ENCODE results near the gene NPLOC4.

The NPLOC4 gene

DNA sequence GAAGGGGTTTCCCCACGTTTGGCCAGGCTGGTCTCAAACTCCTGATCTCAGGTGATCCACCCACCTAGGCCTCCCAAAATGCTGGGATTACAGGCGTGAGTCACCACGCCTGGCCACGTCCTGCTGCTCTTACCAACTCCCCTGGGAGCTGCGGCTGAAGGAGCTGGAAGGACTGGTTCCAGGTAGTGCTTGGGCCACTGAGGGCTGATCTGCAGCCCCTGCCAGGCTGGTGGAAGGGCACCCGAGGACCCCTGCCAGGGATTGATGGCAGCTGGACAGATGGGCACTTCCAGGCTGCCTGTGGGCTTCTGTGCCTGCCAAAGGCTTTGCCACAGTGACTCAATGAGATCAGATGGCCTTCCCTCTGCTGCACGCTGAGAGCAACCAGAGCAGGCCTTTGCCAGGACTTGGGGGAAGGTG lies 27.1 kb upstream of the NPLOC4 start:
- no peak for DNase-seq (ENCODE audit: low read depth in 4 of 4, low spot score in 1 of 4)

DNA sequence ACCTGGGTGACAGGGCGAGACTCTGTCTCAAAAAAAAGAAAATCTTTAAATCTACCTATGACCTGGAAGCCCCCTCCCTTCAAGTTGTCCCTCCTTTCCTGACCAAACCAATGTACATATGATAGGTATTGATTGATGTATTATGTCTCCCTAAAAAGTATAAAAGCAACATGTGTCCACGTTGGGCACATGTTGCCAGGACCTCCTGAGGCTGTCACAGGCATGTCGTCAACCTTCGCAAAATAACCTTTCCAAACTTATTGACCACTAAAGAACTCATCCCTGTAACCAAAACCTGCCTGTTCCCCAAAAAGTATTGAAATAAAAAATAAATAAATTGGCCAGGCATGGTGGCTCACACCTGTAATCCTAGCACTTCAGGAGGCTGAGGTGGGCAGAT lies 25.1 kb upstream of the NPLOC4 start:
- DNase-seq (ENCODE audit: low read depth in 4 of 4, low spot score in 1 of 4), result no peak

DNA sequence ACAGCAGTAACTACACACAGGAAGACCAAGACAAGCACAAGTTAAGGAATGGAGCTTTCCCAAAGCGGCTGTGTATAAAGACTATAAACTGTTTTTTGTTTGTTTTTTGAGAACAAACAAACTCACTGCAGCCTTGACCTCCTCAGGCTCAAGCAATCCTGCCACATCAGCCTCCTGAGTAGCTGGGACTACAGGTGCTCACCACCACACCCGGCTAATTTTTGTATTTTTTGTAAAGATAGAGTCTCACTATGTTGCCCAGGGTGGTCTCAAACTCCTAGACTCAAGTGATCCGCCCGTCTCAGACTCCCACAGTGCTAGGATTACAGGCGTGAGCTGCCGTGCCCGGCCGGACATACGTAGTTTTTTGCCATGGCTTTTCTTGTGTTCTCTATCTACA lies 23.5 kb upstream of the NPLOC4 start:
- no peak for DNase-seq (ENCODE audit: low read depth in 4 of 4, low spot score in 1 of 4)

DNA sequence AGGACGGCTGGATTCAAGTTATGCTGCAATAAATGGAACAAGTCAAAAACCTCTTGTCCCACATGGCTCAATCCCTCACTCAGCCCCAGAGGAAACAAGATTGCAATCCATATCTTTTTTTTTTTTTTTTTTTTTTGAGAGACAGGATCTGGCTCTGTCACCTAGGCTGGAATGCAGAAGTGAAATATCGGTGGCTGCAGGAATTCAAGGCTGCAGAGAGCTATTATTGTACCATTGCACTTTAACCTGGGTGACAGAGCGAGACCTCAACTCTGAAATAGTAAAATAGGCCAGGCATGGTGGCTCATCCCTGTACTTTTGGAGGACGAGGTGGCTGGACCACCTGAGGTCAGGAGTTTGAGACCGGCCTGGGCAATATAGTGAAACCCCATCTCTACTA lies 22.1 kb upstream of the NPLOC4 start:
- DNase-seq (ENCODE audit: low read depth in 4 of 4, low spot score in 1 of 4), result no peak

DNA sequence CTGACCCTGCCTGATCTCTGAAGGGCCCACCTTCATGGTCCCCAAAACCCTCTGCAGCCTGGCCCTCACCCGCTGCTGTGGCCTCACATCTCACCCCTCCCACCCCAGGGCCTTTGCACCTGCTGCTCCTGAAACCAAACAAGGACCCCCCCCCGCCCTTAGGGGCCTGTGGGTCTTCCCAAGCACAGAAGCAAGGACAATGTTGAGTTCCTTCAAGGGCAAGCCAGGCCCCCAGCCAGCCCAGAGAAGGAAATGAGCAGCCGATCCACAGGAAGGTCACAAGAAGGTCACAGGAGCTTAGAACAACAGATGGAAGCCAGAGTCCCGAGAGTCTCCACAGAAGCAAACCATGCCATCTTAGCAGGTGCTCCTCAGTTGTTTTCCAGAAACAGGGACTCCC lies 19.9 kb upstream of the NPLOC4 start:
- DNase-seq (ENCODE audit: low read depth in 4 of 4, low spot score in 1 of 4), result no peak

DNA sequence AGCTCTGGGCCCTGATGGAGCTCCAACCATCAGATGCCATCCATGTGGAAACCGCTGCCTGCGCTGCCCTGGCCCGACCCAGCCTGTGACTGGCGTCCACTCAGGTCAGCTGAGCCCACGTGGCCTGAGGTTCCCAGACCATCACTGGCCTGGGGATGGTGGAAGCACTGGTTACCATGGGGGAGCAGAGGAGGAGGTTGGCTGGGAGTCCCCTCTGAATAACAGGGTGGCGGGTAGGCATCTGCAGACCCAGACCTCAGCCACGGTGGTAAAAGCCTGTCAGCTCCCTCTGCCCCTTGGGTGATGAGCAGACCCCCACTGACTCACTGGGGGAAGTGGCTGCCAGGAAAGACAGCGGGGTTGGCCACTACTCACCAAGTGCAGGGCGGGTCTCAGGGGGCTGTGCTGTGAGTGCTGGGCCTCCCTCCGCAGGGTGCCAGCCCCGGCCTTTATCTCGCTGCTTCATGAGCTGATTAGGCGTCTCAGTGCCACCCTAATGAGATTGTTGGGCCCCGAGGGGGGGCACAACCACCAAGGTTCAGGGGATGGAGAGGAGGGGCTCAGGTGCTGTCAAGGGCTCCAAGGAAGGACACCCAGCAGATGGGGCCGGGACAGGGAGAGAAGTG lies 19.3 kb upstream of the NPLOC4 start, which contains the start of gene PDE6G:
PDE6G (minus strand) TSS at position 425 of the 626 bp plus-strand sequence. CDS start 3,237 bp downstream, outside the sequence.
- DNase-seq (ENCODE audit: low read depth in 4 of 4, low spot score in 1 of 4), result no peak

DNA sequence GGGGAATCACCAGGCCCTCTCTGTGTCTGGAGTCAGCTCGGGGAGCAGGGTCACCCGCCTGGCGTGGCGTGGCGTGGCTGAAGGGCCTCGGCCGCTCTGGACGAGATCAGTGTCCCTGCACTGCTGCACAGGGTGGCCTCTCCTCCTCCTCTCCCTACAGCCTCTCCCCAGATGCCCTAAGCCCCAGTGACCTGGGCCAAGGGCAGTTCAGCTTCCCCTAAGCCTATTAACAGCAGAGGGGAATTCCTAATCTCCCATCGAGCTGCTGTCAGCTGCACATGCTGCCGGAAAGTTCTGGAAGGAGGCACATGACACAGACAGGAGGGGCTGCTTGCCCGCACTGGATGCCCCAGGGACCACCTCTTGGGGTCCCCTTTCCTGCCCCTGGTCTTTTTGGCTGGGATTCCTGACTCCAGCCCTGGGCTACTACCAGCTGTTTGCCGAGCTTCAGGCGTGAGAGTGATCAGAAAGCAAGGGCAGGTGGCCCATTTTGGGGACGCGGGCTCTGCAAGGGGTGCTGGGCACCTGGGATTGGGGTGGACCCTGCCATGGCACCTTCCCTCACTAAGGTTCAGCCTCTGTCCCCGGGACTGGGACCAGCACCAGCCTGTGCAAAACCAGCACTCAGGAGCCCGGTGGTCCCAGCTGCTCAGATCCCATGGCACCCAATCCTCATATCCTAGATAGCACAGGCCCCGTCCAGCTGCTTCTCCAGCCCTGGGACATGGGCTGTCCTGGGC lies 18.6 kb upstream of the NPLOC4 start:
- no peak for DNase-seq (ENCODE audit: low read depth in 4 of 4, low spot score in 1 of 4)

DNA sequence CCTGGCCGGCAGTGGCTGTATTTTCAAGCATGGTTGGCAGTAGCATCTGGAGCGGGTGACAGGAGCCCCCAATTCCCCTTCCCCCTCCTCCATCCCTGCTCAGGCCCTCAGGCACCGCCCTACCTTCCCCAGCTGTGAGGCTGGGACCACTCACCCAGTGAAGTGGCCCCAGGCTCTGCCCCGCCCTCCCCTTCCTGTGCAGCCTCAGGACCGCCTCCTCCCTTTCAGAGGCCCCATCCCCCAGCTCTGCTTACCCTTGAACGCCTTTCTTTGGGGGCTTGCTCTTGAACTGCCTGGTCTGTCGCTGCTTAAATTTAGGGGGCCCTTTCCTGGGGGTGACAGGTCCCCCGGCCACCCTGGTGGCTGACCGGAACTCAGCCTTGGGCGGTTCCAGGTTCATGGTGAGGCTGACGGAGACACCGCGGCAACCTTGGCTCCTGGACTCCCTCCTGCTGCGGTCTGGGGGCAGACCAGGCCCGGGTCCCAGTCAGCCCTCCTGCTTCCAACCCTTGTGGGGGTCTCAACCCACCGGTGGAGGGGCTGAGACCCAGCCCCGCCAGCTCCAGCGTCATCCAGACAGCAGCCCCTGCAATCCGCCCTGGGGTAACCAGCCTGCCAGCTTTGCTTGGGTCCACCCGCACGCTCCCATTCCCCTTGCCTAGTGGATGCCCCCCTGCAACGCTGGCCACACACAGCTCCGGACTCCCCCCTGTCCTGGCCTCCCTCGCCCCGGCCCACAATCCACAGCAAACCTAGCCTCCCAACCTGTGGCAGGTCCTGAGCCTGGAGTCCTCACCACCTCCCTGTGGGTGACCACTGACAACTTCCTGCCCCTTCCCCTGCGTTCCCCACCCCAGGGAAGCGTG lies 16.2 kb upstream of the NPLOC4 start:
- no peak for DNase-seq (ENCODE audit: low read depth in 4 of 4, low spot score in 1 of 4)

DNA sequence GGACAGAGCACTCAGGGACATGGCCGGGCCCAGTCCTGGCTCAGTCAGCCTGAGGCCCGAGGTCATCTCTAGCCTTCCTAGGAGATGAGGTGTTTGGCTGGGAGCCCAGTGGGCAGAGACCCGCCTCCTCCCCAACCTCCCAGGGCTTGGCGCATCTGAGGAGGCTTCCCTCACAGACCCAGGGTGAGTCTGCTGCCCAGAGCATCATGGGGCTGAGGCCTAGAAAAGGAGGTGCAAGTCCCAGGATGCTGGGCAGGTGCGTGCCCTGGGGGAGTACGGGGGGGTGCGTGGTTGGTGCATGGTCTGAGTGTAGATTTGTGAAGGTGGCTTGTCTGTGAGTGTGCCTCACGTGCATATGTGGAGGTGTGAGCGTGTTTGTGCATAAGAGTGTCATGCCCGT lies 14.8 kb upstream of the NPLOC4 start:
- no peak for DNase-seq (ENCODE audit: low read depth in 4 of 4, low spot score in 1 of 4)

DNA sequence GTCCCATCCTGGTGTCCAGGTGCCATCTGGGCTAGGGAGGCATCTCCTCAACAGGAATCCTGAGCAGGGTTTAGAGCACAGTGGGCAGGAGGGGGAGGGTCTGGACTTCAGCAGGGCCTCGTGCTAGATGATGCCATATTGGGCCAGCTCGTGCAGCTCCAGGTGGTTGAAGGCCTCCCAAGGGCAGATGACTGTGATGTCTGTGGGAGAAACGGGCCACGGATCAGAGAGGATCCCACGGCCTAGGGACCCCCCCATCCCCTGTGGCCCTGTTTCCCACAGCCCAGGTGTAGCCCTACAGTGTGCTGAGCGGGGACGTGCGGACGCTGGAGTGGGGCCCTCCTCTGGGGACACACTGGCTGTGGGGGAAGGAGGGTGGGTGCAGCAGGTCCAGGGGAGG lies 14.0 kb upstream of the NPLOC4 start:
- no peak for DNase-seq (ENCODE audit: low read depth in 4 of 4, low spot score in 1 of 4)

DNA sequence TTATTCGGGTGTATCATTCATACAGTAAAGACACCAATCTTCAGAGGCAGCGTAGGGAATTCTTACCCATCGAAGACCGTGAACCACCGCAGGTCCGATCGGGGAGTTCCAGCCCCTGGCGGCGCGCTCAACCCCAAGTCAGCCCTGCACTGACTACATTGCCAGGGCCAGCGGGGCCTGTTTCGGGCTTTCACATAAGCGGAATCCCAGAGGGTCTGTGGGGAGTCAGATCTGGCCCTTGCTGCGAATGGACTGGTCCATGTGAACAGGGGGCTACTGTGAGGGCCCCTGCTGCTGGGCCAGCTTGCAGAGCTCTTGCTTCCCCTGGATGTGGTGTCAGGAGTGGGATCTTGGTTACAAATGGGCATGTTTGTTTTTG lies 11.8 kb upstream of the NPLOC4 start:
- DNase-seq (ENCODE audit: low read depth in 4 of 4, low spot score in 1 of 4), result no peak

DNA sequence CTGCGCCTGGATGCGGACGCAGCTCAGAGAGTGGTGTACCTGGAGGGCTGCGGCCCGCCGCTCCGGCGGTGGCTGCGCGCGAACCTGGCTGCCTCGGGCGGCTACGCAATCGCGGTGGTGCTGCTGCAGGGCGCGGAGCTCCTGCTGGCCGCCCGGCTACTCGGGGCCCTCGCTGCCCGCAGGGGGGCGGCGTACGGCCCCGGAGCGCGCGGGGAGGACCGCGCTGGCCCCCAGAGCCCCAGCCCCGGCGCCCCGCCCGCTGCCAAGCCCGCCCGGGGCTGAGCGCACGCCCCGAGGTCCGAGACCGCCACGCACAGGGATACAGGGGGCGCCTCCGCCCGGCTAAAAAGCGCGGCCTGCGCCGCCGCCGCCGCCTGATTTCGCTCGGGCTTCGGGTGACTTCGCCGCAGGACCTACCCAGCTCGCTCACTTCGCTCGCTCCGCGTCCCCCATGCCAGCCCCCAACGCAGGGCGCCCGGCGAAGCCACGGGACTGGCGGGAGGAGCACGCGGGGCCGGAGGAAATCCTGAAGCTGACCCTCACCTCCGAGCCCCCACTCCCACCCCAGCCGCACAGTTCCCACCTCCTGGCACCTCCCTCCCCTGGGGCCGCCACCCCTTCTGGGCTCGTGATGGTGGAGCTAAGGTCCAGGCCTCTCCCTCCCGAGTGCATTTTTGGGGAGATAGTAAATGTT lies 11.2 kb upstream of the NPLOC4 start:
- DNase-seq (ENCODE audit: low read depth in 4 of 4, low spot score in 1 of 4), result no peak

DNA sequence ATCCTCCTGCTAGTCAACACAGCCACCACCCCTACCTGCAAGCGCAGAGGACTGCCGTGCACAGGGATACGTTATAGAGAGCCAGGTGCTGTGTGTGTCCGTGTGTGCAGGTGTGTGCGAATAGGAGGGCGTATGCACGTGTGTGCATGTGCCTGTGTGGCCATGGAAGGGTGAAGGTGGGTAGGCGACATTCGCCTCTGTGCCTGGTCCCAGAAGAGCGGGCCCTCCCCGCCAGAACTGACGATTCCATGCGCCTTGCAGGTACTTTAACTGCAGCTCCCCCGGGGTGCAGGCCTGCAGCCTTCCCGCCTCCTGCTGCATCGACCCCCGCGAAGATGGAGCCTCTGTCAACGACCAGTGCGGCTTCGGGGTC lies 10.7 kb upstream of the NPLOC4 start:
- no peak for DNase-seq (ENCODE audit: low read depth in 4 of 4, low spot score in 1 of 4)

DNA sequence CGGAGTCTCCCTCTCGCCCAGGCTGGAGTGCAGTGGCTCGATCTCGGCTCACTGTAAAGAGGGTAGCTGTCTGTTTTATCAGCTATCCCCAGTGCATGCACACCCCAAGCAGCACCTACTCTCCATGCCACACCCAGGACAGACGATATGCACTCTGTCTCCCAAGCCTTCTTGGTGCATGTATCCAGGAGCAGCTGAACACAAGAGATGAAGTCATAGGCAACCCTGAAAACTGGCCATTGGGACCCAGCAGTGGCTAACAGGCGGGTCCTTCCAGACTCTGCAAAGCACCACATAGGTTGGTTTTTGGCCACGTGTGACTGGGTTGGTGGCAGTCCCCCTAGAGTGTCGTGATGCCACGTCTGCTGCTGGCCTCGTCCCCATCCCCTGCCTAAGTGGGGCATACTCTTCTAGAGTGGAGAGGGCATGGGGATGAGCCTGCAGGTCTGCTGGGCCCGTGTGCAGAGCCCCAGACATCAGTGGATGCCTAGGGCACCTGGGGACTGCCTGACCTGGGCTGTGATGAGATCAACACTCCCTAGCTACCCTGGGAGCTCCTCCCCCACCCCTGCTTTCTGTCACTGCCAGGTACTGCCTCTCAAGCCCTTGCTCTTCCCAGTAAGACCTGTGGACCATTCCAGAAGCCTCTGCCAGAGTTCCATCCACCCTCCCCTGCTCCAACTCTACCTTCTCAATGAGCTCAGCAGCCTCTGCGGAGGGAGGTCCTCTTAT lies 10.1 kb upstream of the NPLOC4 start:
- DNase-seq (ENCODE audit: low read depth in 4 of 4, low spot score in 1 of 4), result no peak

DNA sequence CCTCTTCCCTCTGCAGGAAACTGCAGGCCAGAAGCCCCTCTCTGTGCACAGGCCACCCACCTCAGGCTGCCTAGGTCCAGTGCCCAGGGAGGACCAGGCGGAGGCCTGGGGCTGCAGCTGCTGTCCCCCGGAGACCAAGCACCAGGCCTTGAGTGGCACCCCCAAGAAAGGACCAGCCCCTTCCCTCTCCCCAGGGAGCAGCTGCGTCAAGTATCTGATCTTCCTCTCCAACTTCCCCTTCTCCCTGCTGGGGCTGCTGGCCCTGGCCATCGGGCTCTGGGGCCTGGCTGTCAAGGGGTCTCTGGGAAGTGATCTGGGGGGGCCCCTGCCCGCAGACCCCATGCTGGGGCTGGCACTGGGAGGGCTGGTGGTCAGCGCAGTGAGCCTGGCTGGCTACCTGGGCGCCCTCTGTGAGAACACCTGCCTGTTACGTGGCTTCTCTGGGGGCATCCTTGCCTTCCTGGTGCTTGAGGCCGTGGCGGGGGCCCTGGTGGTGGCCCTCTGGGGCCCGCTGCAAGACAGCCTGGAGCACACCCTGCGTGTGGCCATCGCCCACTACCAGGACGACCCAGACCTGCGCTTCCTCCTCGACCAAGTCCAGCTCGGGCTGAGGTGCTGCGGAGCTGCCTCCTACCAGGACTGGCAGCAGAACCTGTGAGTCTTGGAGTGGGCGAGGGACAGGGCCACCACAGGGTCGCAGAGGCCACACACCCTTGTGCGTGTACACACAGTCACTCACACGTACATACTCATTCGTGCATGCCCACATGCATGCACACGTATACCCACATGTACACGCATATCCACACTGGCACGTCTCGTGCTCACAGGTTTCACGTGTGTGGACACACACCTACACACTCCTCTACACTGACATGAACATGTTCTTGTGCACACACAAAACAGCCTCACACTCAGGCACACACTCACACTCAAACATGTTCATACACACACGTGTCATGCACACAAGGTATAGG lies 8.4 kb upstream of the NPLOC4 start:
- no peak for DNase-seq (ENCODE audit: low read depth in 4 of 4, low spot score in 1 of 4)

DNA sequence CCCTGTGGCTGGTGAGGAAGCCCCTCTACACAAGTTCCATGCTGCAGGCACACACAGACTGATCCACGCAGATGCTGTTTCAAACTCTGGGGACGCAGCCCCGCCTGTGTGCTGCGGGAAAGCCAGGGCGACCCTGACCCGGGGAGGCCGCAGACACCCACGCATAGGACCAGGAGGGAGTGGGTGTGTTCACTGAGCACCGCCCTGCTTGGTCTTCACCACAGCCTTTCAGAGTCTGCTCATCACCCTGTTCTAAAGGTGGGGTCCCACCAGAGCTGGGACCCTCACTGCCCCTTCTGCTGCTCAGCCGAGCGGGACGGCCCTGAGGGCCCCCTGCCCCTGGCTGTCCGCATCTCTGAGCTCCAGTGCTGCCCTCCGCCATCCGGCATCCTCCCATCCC lies 7.6 kb upstream of the NPLOC4 start:
- DNase-seq (ENCODE audit: low read depth in 4 of 4, low spot score in 1 of 4), result no peak

DNA sequence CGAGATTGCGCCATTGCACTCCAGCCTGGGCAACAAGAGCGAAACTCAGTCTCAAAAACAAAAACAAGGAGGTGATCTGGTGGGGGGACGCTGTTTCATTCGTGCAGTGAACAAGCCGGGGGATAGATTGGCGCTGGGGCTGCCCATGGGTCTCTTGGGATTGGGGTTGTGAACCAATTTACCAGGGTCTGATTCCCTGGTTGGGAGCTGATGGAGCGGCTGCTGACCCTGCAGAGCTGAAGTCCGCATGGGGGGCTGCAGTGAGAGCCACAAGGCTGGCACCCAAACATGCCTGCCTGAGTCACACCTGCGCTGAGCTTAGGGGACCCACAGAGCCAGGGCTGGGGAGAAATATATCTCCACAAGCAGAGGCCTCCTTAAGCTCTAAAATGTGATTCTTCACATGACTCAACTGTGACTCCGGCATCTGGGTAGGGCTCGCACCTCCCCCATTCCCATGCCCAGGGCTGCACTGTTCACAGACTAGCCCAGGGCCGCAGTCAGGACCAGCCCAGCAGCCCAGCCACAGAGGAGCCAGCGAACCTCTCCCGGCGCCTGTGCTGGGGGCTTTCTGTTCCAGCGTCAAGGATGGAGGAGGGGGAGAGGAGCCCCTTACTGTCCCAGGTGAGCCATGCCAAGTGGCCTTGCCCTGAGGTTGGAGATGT lies 5.0 kb upstream of the NPLOC4 start:
- no peak for DNase-seq (ENCODE audit: low read depth in 4 of 4, low spot score in 1 of 4)

DNA sequence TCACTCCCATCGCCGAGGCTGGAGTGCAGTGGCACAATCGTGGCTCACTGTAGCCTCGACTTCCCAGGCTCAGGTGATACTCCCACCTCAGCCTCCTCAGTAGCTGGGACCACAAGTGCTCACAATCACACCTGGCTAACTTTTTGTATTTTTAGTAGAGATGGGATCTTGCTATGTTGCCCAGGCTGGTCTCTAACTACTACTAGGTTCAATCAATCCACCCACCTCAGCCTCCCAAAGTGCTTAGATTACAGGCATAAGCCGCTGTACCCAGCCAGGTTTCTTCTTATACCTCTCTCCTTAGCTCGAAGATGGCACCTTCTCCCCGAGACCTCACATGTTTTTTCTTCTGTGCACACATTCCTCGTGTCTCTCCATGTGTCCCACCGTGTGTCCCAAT lies 3.1 kb upstream of the NPLOC4 start:
- no peak for DNase-seq (ENCODE audit: low read depth in 4 of 4, low spot score in 1 of 4)

DNA sequence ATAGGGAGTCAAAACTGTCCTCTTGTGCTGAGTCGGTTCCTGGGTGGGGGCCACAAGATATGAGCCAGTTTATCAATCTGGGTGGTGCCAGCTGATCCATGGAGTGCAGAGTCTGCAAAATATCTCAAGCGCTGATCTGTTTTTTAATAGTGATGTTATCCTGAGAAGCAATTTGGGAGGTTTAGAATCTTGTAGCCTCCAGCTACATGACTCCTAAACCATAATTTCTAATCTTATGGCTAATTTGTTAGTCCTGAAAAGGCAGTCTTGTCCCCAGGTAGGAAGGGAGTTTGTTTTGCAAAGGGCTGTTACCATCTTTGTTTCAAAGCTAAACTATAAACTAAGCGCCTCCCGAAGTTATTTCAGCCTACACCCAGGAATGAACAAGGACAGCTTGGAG lies 1.8 kb upstream of the NPLOC4 start:
- no peak for DNase-seq (ENCODE audit: low read depth in 4 of 4, low spot score in 1 of 4)
